ENCODE data around the gene PPP1R36. TPM values are rescaled to one million over a fixed set of nuclear protein-coding genes. Genes with fewer than 3 reads are reported as not detected.

The PPP1R36 gene
- total and polyA plus RNA-seq, 2 of the 13 experiments (the other 11 are each of a cell fraction or from before 2014, with no cell fraction given), result 0.11 to 0.17 TPM

GRCh38 chr14:64504310-64504896 lies 45.4 kb upstream of the PPP1R36 start, which contains the start of gene ZBTB1 (continued):
- no peak for TF ChIP-seq MNT (IDR thresholded peaks at IDR 0.05)
- peak; percentile 77; the same call in 1 of the 2 replicates for TF ChIP-seq ZNF280B (CRISPR knock-in tag; IDR thresholded peaks at IDR 0.05; ENCODE audit: borderline replicate concordance)
- TF ChIP-seq ZNF598 (CRISPR knock-in tag; IDR thresholded peaks at IDR 0.05; ENCODE audit: borderline replicate concordance), result no peak
- TF ChIP-seq HNF4A (CRISPR knock-in tag; IDR thresholded peaks at IDR 0.05), result 0 out of 2 replicates have a peak, but pooled peaks have one; percentile 3
- TF ChIP-seq TCF7L2 (IDR thresholded peaks at IDR 0.05; ENCODE audit: low read depth, low read length), result no peak
- no peak for TF ChIP-seq ZMYM3 (CRISPR knock-in tag; IDR thresholded peaks at IDR 0.05)
- TF ChIP-seq ZFAT (CRISPR knock-in tag; conservative IDR thresholded peaks at IDR 0.05), result peak; percentile 71; the same call in 1 of the 2 replicates
- no peak; the same call in 1 of the 2 replicates for TF ChIP-seq PHF20 (CRISPR knock-in tag; IDR thresholded peaks at IDR 0.05)
- no peak for TF ChIP-seq SSRP1 (CRISPR knock-in tag; IDR thresholded peaks at IDR 0.05)
- TF ChIP-seq ZNF30 (CRISPR knock-in tag; IDR thresholded peaks at IDR 0.05), result peak; percentile 23; the same call in 1 of the 2 replicates
- TF ChIP-seq ZBTB14 (CRISPR knock-in tag; IDR thresholded peaks at IDR 0.05), result peak; percentile 32; the same call in 1 of the 2 replicates
- TF ChIP-seq ZNF124 (CRISPR knock-in tag; IDR thresholded peaks at IDR 0.05), result no peak
- no peak for TF ChIP-seq SETDB1 (CRISPR knock-in tag; IDR thresholded peaks at IDR 0.05; ENCODE audit: borderline replicate concordance)
- no peak for TF ChIP-seq BRF2 (CRISPR knock-in tag; IDR thresholded peaks at IDR 0.05)
- peak; percentile 46; the same call in 1 of the 2 replicates for TF ChIP-seq ARID5B (CRISPR knock-in tag; IDR thresholded peaks at IDR 0.05)
- no peak for TF ChIP-seq DMTF1 (CRISPR knock-in tag; IDR thresholded peaks at IDR 0.05)
- TF ChIP-seq MXD1 (CRISPR knock-in tag; IDR thresholded peaks at IDR 0.05), result no peak

All from HepG2 (cell line).